CD4-positive, alpha-beta T cell treated with Interferon alpha-2 for 1 hour (primary cell): ENCODE data around the gene MRTFA.

Experiments
- DNase-seq, 2 donors: peaks; one replicate each; pipeline ENCODE4 v3.0.0-alpha.2; 2020 to 2022

MRTFA gene

DNA sequence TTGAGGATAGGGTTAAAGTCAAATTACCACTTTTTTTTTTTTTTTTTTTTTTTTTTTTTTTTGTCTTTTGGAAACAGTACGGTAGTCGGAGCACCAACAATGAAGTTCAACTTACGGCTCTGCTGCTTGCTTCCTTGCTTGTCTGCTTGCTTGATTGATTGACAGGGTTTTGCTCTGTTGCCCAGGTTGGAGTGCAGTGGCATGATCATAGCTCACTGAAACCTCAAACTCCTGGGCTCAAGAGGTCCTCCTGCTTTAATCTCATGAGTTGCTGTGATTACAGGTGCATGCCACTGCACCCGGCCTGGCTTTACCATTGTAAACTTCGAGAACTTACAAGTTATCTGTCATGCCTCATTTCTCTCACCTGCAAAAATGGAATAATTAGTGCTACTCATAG lies 260.4 kb downstream of the MRTFA start:
- no peak for DNase-seq

DNA sequence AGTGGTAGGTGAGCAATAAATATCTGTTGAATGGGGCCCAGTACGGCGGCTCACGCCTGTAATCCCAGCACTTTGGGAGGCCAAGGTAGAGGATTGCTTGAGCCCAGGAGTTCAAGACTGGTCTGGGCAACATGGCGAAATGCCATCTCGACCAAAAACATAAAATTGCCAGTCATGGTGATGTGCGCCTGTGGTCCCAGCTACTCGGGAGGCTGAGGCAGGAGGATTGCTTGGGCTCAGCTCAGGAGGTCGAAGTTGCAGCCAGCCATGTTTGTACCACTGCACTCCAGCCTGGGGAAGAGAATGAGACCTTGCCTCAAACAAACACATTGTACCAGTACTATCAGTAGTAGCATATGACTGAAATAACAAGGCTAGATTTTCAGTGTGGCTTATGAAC lies 262.0 kb downstream of the MRTFA start:
- no peak for DNase-seq

DNA sequence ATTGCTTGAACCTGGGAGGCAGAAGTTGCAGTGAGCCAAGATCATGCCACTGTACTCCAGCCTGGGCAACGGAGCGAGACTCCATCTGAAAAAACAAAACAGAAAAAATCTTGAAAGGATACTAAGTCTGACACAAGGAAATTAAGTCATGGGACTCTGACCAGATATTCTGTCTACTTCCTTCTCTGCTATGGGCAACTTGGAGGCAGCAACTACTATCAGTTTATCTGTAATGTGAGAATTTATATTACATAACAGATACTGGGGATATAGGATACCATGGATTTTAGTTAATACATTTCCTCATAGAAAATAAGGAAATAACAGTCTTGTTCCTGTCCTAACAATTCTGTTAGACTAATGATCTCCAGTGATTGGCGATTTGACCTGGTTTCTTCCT lies 267.7 kb downstream of the MRTFA start:
- DNase-seq = no peak

- DNase-seq = no peak
Measured at GRCh38 chr22:40368016-40368415, 268.5 kb downstream of the MRTFA start.

DNA sequence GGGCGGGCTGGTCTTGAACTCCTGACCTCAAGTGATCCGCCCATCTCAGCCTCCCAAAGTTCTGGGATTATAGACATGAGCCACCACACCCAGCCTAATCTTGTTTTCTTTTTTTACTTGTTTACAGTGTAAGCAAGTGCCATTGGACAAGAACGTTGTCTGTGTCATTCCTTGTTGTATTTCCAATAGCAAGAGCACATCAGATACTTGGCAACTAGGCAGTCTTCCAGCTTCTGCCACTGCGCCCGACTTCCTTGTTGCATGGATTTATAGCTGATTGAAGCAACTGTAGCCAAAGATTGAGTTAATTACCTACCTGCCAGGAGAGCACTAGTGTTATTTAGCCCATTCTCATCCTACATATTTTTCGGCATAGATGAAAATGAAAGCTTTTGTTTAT lies 269.2 kb downstream of the MRTFA start:
- DNase-seq = no peak

- no peak for DNase-seq
Measured at GRCh38 chr22:40366068-40366467, 270.5 kb downstream of the MRTFA start.

DNA sequence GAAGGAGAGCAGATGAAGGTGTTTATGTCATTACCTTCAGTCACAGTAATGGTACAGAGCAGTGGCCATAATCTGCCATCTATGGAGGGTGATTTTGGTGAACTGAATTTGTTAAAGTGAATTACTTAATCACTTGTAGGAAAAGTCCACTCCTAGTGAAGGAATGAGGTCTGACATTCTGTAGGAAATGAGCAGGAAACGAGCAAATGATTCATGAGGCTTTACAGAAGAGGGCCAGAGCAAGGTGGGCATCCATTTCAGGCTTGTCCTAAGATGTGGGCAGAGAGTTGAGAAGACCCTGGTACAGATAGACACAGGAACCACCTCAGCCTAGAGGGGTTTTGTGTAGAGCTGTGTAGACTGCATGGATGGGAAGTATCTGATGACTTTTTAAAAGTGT lies 272.1 kb downstream of the MRTFA start:
- no peak for DNase-seq

- no peak for DNase-seq
Measured at GRCh38 chr22:40363059-40363458, 273.5 kb downstream of the MRTFA start.

GRCh38 chr22:40361100-40361499 lies 275.4 kb downstream of the MRTFA start:
- DNase-seq = no peak
